OCI-LY7 (cell line): ENCODE results near the gene LINGO4.

ENCODE experiments used
- EZH2phosphoT487 ChIP-seq: fragments of 200-600 bp; sonication (generic); IDR thresholded peaks from 2 replicates; pipeline ENCODE4 v1.6.1; 2018; ENCODE audit warnings: low read depth, borderline replicate concordance, mild to moderate bottlenecking, mixed run types, antibody characterized with exemption, low read length, moderate library complexity, mixed read lengths
- TF ChIP-seq, protein P1 (sequence below): fragments of 200-600 bp; sonication (generic); conservative IDR thresholded peaks from 2 replicates; pipeline ENCODE4 v1.5.1; 2014; ENCODE audit warnings: mild to moderate bottlenecking, antibody characterized with exemption, low read length, moderate library complexity, mixed read lengths

- TF ChIP-seq, protein P1, sequence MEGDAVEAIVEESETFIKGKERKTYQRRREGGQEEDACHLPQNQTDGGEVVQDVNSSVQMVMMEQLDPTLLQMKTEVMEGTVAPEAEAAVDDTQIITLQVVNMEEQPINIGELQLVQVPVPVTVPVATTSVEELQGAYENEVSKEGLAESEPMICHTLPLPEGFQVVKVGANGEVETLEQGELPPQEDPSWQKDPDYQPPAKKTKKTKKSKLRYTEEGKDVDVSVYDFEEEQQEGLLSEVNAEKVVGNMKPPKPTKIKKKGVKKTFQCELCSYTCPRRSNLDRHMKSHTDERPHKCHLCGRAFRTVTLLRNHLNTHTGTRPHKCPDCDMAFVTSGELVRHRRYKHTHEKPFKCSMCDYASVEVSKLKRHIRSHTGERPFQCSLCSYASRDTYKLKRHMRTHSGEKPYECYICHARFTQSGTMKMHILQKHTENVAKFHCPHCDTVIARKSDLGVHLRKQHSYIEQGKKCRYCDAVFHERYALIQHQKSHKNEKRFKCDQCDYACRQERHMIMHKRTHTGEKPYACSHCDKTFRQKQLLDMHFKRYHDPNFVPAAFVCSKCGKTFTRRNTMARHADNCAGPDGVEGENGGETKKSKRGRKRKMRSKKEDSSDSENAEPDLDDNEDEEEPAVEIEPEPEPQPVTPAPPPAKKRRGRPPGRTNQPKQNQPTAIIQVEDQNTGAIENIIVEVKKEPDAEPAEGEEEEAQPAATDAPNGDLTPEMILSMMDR = no peak
- TF ChIP-seq EZH2phosphoT487 = no peak
Observed at GRCh38 chr1:151760597-151761385, 44.4 kb downstream of the LINGO4 start.
